Neural crest cell (in vitro differentiated cells): ENCODE data around the gene ZBED6. TPM values are rescaled to one million over a fixed set of nuclear protein-coding genes. Genes with fewer than 3 reads are reported as not detected.
"Not testable (repeated sequence)": the region's sequence is repeated elsewhere in the genome, so short reads cannot be mapped to it uniquely, and the experiment has no call there.

ENCODE experiments used
- DNase-seq: peaks from one replicate; pipeline ENCODE4 v3.0.0; 2021; ENCODE audit warnings: low read depth, mixed read lengths, low spot score
- H3K27ac Mint-ChIP-seq: one replicate; pipeline ENCODE4 v1.8.0; 2021; ENCODE audit warnings: mild to moderate bottlenecking, mixed read lengths; ENCODE audit not compliant: unreplicated experiment
- H3K27me3 Mint-ChIP-seq: 2 replicates; pipeline ENCODE4 v1.8.0; 2021; ENCODE audit warnings: low read depth, mild to moderate bottlenecking, mixed read lengths
- H3K36me3 Mint-ChIP-seq: 2 replicates; pipeline ENCODE4 v1.8.0; 2021; ENCODE audit warnings: low read depth, mild to moderate bottlenecking, mixed read lengths
- H3K4me1 Mint-ChIP-seq: 2 replicates; pipeline ENCODE4 v1.8.0; 2021; ENCODE audit warnings: mixed read lengths
- H3K4me3 Mint-ChIP-seq: one replicate; pipeline ENCODE4 v1.8.0; 2021; ENCODE audit warnings: mild to moderate bottlenecking, mixed read lengths
- H3K9me3 Mint-ChIP-seq: 2 replicates; pipeline ENCODE4 v1.8.0; 2021; ENCODE audit warnings: mixed read lengths
- CTCF ChIP-seq: fragments of 200-600 bp; sonication (generic); conservative IDR thresholded peaks from 2 replicates; pipeline ENCODE4 v1.5.0; 2021; ENCODE audit warnings: antibody characterized with exemption, mild to moderate bottlenecking
- total RNA-seq: library from RNA; stranded (reverse); gene quantifications from 2 replicates; pipeline ENCODE4 v1.2.1, GENCODE V29; 2021

Gene ZBED6
- total RNA-seq, 1 donor from 2014 or later: 26.3 TPM

- no peak for TF ChIP-seq CTCF
- H3K27me3 Mint-ChIP-seq: no peaks in the 10 kb centered on the region
- DNase-seq: no peak
- no peak overlapping the region for H3K27ac Mint-ChIP-seq
- H3K4me1 Mint-ChIP-seq: peaks cover 16% of the 10 kb centered on the region
- no peaks in the 10 kb centered on the region for H3K9me3 Mint-ChIP-seq
- H3K4me3 Mint-ChIP-seq: no peak overlapping the region
- H3K36me3 Mint-ChIP-seq: no peaks in the 10 kb centered on the region
Measured at GRCh38 chr1:203756036-203756435, 39.4 kb upstream of the ZBED6 start.

GRCh38 chr1:203758749-203759148 lies 36.7 kb upstream of the ZBED6 start:
- H3K4me1 Mint-ChIP-seq: peaks cover 16% of the 10 kb centered on the region
- H3K4me3 Mint-ChIP-seq, H3K9me3 Mint-ChIP-seq, DNase-seq, H3K36me3 Mint-ChIP-seq, H3K27ac Mint-ChIP-seq, H3K27me3 Mint-ChIP-seq: not testable (repeated sequence)

- no peak for DNase-seq
- H3K27me3 Mint-ChIP-seq: no peaks in the 10 kb centered on the region
- TF ChIP-seq CTCF: no peak
- H3K4me1 Mint-ChIP-seq: peaks cover 8% of the 10 kb centered on the region
- H3K4me3 Mint-ChIP-seq: no peak overlapping the region
- no peaks in the 10 kb centered on the region for H3K36me3 Mint-ChIP-seq
- H3K27ac Mint-ChIP-seq: no peak overlapping the region
- H3K9me3 Mint-ChIP-seq: no peaks in the 10 kb centered on the region
Measured at GRCh38 chr1:203760506-203760905, 34.9 kb upstream of the ZBED6 start.

- H3K36me3 Mint-ChIP-seq, H3K27me3 Mint-ChIP-seq, DNase-seq, H3K9me3 Mint-ChIP-seq, H3K4me1 Mint-ChIP-seq, H3K4me3 Mint-ChIP-seq, H3K27ac Mint-ChIP-seq: not testable (repeated sequence)
Measured at GRCh38 chr1:203761958-203762357, 33.5 kb upstream of the ZBED6 start.

- Mint-ChIP-seq H3K4me1 (peaks cover 10% of the 10 kb centered on the region), H3K36me3 (no peaks in the 10 kb centered on the region), H3K4me3 (no peak overlapping the region), H3K27ac (no peak overlapping the region), H3K27me3 (no peaks in the 10 kb centered on the region), H3K9me3 (no peaks in the 10 kb centered on the region)
- no peak for TF ChIP-seq CTCF
- no peak for DNase-seq
Measured at GRCh38 chr1:203763505-203763904, 31.9 kb upstream of the ZBED6 start.

- DNase-seq: no peak
- no peaks in the 10 kb centered on the region for H3K36me3 Mint-ChIP-seq
- no peak overlapping the region for H3K4me3 Mint-ChIP-seq
- H3K4me1 Mint-ChIP-seq: peaks cover 15% of the 10 kb centered on the region
- no peaks in the 10 kb centered on the region for H3K27me3 Mint-ChIP-seq
- no peaks in the 10 kb centered on the region for H3K9me3 Mint-ChIP-seq
- no peak for TF ChIP-seq CTCF
- H3K27ac Mint-ChIP-seq: no peak overlapping the region
Measured at GRCh38 chr1:203764105-203765028, 31.1 kb upstream of the ZBED6 start.
